GM21529 (cell line): ENCODE results near the gene KIAA0825.

Source experiments
- ATAC-seq: cut with Tn5 transposase; IDR thresholded peaks from one replicate; pipeline ENCODE4 v1.9.1; 2021; ENCODE audit not compliant: unreplicated experiment

KIAA0825 gene

GRCh38 chr5:94314460-94315131, 303.8 kb downstream of the KIAA0825 start:
- no peak for ATAC-seq

GRCh38 chr5:94313696-94314095, 304.7 kb downstream of the KIAA0825 start:
- no peak for ATAC-seq

GRCh38 chr5:94313188-94313587, 305.2 kb downstream of the KIAA0825 start:
- no peak for ATAC-seq

- ATAC-seq, result no peak
Observed at GRCh38 chr5:94312298-94312697, 306.1 kb downstream of the KIAA0825 start.

- no peak for ATAC-seq
Observed at GRCh38 chr5:94310833-94311232, 307.6 kb downstream of the KIAA0825 start.

GRCh38 chr5:94309141-94309540, 309.3 kb downstream of the KIAA0825 start:
- no peak for ATAC-seq

- no peak for ATAC-seq
Observed at GRCh38 chr5:94308442-94308841, 310.0 kb downstream of the KIAA0825 start.

- ATAC-seq, result no peak
Observed at GRCh38 chr5:94304146-94304545, 314.3 kb downstream of the KIAA0825 start.

- no peak for ATAC-seq
Observed at GRCh38 chr5:94288937-94289336, 329.5 kb downstream of the KIAA0825 start.

GRCh38 chr5:94285984-94286383, 332.4 kb downstream of the KIAA0825 start:
- no peak for ATAC-seq

GRCh38 chr5:94283093-94283492, 335.3 kb downstream of the KIAA0825 start:
- no peak for ATAC-seq

- no peak for ATAC-seq
Observed at GRCh38 chr5:94281236-94281801, 337.1 kb downstream of the KIAA0825 start.

GRCh38 chr5:94276751-94277150, 341.7 kb downstream of the KIAA0825 start:
- ATAC-seq, result no peak

- no peak for ATAC-seq
Observed at GRCh38 chr5:94276048-94276447, 342.4 kb downstream of the KIAA0825 start.

GRCh38 chr5:94274707-94275106, 343.7 kb downstream of the KIAA0825 start:
- ATAC-seq, result no peak

- no peak for ATAC-seq
Observed at GRCh38 chr5:94268226-94268625, 350.2 kb downstream of the KIAA0825 start.

GRCh38 chr5:94267350-94267899, 351.0 kb downstream of the KIAA0825 start:
- ATAC-seq, result no peak

- ATAC-seq, result no peak
Observed at GRCh38 chr5:94266170-94266569, 352.2 kb downstream of the KIAA0825 start.

- no peak for ATAC-seq
Observed at GRCh38 chr5:94263068-94263467, 355.3 kb downstream of the KIAA0825 start.

GRCh38 chr5:94260096-94260495, 358.3 kb downstream of the KIAA0825 start:
- no peak for ATAC-seq

GRCh38 chr5:94254214-94254613, 364.2 kb downstream of the KIAA0825 start:
- no peak for ATAC-seq

GRCh38 chr5:94250985-94251384, 367.4 kb downstream of the KIAA0825 start:
- ATAC-seq, result no peak

- no peak for ATAC-seq
Observed at GRCh38 chr5:94249430-94249829, 369.0 kb downstream of the KIAA0825 start.
